NCI-H2107 (cell line): ENCODE data around the gene TBC1D7.
"Not testable (repeated sequence)": the region's sequence is repeated elsewhere in the genome, so short reads cannot be mapped to it uniquely, and the experiment has no call there.

Source experiments
- DNase-seq: peaks from one replicate; lab custom pipeline; 2025; lab: John Stamatoyannopoulos, UW

The TBC1D7 gene

GRCh38 chr6:13355999-13356785 is 27.9 kb upstream of the TBC1D7 start:
- DNase-seq: no peak

GRCh38 chr6:13355043-13355945 is 27.0 kb upstream of the TBC1D7 start:
- no peak for DNase-seq

GRCh38 chr6:13354331-13355042 is 26.1 kb upstream of the TBC1D7 start:
- no peak for DNase-seq

GRCh38 chr6:13352165-13352564 is 23.8 kb upstream of the TBC1D7 start:
- no peak for DNase-seq

GRCh38 chr6:13351271-13351670 is 22.9 kb upstream of the TBC1D7 start:
- DNase-seq: no peak

GRCh38 chr6:13349811-13350506 is 21.6 kb upstream of the TBC1D7 start:
- DNase-seq: no peak

GRCh38 chr6:13348334-13349113 is 20.2 kb upstream of the TBC1D7 start:
- no peak for DNase-seq

GRCh38 chr6:13346245-13346644 is 17.9 kb upstream of the TBC1D7 start:
- no peak for DNase-seq

GRCh38 chr6:13342414-13343019 is 14.2 kb upstream of the TBC1D7 start:
- DNase-seq: no peak

GRCh38 chr6:13339863-13340630 is 11.7 kb upstream of the TBC1D7 start:
- DNase-seq: no peak

GRCh38 chr6:13338038-13338437 is 9.7 kb upstream of the TBC1D7 start:
- no peak for DNase-seq

- DNase-seq: peak; percentile 15
These were observed 8.2 kb upstream of the TBC1D7 start for GRCh38 chr6:13336553-13336952.

GRCh38 chr6:13334953-13335352 is 6.6 kb upstream of the TBC1D7 start:
- DNase-seq: no peak

GRCh38 chr6:13332349-13332706 is 4.0 kb upstream of the TBC1D7 start:
- no peak for DNase-seq

GRCh38 chr6:13331516-13332348 is 3.4 kb upstream of the TBC1D7 start:
- DNase-seq: no peak

GRCh38 chr6:13328875-13329183 is 492 bp upstream of the TBC1D7 start:
- no peak for DNase-seq

- no peak for DNase-seq
These were observed 654 bp downstream of the TBC1D7 start for GRCh38 chr6:13327691-13328075.

GRCh38 chr6:13326031-13326586 is 2.2 kb downstream of the TBC1D7 start:
- DNase-seq: not testable (repeated sequence)
